ENCODE measurements around the gene ZNF576.

DNA sequence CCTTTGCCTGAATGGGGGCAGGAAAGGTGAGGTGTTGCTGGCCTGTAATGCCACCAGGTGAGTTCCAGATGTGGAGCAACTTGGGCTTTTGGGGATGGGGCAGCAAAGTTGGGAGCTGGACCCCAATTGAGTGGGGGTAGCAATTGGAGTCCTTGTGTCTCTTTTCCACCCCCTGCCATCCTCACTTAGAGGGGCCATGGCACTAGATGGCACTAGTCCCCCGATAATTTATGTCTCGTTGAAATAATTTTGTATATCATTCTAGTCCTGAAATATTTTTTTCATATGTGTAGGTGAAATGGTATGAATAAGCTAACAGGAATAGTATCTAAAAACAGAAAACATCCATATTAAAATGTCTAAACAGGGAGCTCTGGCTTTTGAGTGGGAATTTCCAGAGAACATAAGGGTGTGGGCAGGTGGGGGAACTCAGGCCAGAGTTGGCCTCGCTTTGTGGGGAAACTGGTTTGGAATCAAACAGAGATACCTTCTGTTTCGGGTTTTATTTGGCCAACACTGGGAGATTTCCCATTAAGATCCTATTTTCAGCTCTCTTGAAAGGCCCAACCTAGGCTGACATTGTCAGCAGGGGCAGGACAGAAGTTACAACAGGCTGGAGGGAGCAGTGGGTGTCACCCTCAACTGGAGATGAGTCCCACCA is 3.4 kb downstream of the ZNF576 start:
- TF ChIP-seq, protein P1, sequence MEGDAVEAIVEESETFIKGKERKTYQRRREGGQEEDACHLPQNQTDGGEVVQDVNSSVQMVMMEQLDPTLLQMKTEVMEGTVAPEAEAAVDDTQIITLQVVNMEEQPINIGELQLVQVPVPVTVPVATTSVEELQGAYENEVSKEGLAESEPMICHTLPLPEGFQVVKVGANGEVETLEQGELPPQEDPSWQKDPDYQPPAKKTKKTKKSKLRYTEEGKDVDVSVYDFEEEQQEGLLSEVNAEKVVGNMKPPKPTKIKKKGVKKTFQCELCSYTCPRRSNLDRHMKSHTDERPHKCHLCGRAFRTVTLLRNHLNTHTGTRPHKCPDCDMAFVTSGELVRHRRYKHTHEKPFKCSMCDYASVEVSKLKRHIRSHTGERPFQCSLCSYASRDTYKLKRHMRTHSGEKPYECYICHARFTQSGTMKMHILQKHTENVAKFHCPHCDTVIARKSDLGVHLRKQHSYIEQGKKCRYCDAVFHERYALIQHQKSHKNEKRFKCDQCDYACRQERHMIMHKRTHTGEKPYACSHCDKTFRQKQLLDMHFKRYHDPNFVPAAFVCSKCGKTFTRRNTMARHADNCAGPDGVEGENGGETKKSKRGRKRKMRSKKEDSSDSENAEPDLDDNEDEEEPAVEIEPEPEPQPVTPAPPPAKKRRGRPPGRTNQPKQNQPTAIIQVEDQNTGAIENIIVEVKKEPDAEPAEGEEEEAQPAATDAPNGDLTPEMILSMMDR (conservative IDR thresholded peaks at IDR 0.05 in 1 of 2, IDR thresholded peaks at IDR 0.05 in 1 of 2; ENCODE audit: extremely low read depth in 1 of 2, insufficient read depth in 1 of 2, low read depth in 1 of 2, low read length in 2 of 2): no peak
- no peak for TF ChIP-seq EZH2 (IDR thresholded peaks at IDR 0.05; ENCODE audit: borderline replicate concordance, low read length)
